CD4-positive, alpha-beta T cell treated with Interleukin-10 for 1 hour (primary cell): ENCODE measurements around the gene ARL15.
"Not testable (repeated sequence)": the region's sequence is repeated elsewhere in the genome, so short reads cannot be mapped to it uniquely, and the experiment has no call there.

Experiments used
- DNase-seq: peaks from one replicate; pipeline ENCODE4 v3.0.0-alpha.2; 2020

Gene ARL15

GRCh38 chr5:54086191-54086590 is 224.2 kb downstream of the ARL15 start:
- DNase-seq = no peak

GRCh38 chr5:54084696-54085095 is 225.7 kb downstream of the ARL15 start:
- DNase-seq = no peak

GRCh38 chr5:54083851-54084250 is 226.5 kb downstream of the ARL15 start:
- no peak for DNase-seq

GRCh38 chr5:54083245-54083644 is 227.1 kb downstream of the ARL15 start:
- DNase-seq = no peak

GRCh38 chr5:54081415-54081814 is 229.0 kb downstream of the ARL15 start:
- no peak for DNase-seq

GRCh38 chr5:54080831-54081230 is 229.5 kb downstream of the ARL15 start:
- no peak for DNase-seq

- no peak for DNase-seq
Observed at GRCh38 chr5:54073735-54074134, 236.6 kb downstream of the ARL15 start.

GRCh38 chr5:54073131-54073530 is 237.2 kb downstream of the ARL15 start:
- no peak for DNase-seq

- no peak for DNase-seq
Observed at GRCh38 chr5:54066433-54066832, 243.9 kb downstream of the ARL15 start.

GRCh38 chr5:54063817-54064216 is 246.6 kb downstream of the ARL15 start:
- DNase-seq = no peak

- DNase-seq = no peak
Observed at GRCh38 chr5:54062958-54063357, 247.4 kb downstream of the ARL15 start.

- not testable (repeated sequence) for DNase-seq
Observed at GRCh38 chr5:54060919-54061318, 249.5 kb downstream of the ARL15 start.

GRCh38 chr5:54049963-54050362 is 260.4 kb downstream of the ARL15 start:
- DNase-seq = no peak

GRCh38 chr5:54049144-54049543 is 261.2 kb downstream of the ARL15 start:
- no peak for DNase-seq

GRCh38 chr5:54045077-54045792 is 265.1 kb downstream of the ARL15 start:
- no peak for DNase-seq

- DNase-seq = not testable (repeated sequence)
Observed at GRCh38 chr5:54044276-54044675, 266.1 kb downstream of the ARL15 start.

GRCh38 chr5:54040804-54041203 is 269.6 kb downstream of the ARL15 start:
- no peak for DNase-seq

GRCh38 chr5:54040018-54040417 is 270.4 kb downstream of the ARL15 start:
- DNase-seq = no peak

GRCh38 chr5:54037205-54037604 is 273.2 kb downstream of the ARL15 start:
- DNase-seq = no peak

- no peak for DNase-seq
Observed at GRCh38 chr5:54030981-54031380, 279.4 kb downstream of the ARL15 start.

- no peak for DNase-seq
Observed at GRCh38 chr5:54024466-54024865, 285.9 kb downstream of the ARL15 start.

- no peak for DNase-seq
Observed at GRCh38 chr5:54022223-54022622, 288.1 kb downstream of the ARL15 start.

- no peak for DNase-seq
Observed at GRCh38 chr5:54021431-54022164, 288.8 kb downstream of the ARL15 start.

- no peak for DNase-seq
Observed at GRCh38 chr5:54018438-54018837, 291.9 kb downstream of the ARL15 start.

GRCh38 chr5:54017580-54017979 is 292.8 kb downstream of the ARL15 start:
- no peak for DNase-seq
